ENCODE results near the gene PDGFRB.

- TF ChIP-seq CTCF (conservative IDR thresholded peaks at IDR 0.05; ENCODE audit: low read depth, low read length) (no peak), EZH2 (IDR thresholded peaks at IDR 0.05; ENCODE audit: low read length, unreplicated experiment) (no peak), EZH2phosphoT487 (IDR thresholded peaks at IDR 0.05; ENCODE audit: borderline replicate concordance, low read length) (no peak)
Observed at GRCh38 chr5:150160448-150161081, 4.9 kb upstream of the PDGFRB start.
